Measurements from ENCODE around the gene GUK1. TPM values are rescaled to one million over a fixed set of nuclear protein-coding genes. Genes with fewer than 3 reads are reported as not detected.

The GUK1 gene
- total and polyA plus RNA-seq, 4 donors, result 158 to 476 (median 307) TPM

- Histone ChIP-seq H3K4me1 (ENCODE audit: control insufficient read depth in 5 of 5, insufficient read depth in 5 of 5, low read length in 5 of 5) (peaks cover 0 to 31% (median 6%) of the 10 kb centered on the region in 5 donors), H3K9me3 (ENCODE audit: control insufficient read depth in 4 of 4, insufficient read depth in 3 of 4, low read length in 3 of 4) (no peaks in the 10 kb centered on the region), H3K9ac (ENCODE audit: insufficient read depth in 1 of 2, low read length in 2 of 2) (peak overlapping the region in 1 of 2 donors; percentile 39), H3K27ac (ENCODE audit: low read depth in 1 of 2, low read length in 1 of 2) (peak overlapping the region; percentile 96 to 99), H3K36me3 (ENCODE audit: control insufficient read depth in 4 of 4, insufficient read depth in 4 of 4, low read length in 4 of 4) (peaks cover 0 to 24% (median 2%) of the 10 kb centered on the region in 4 donors), H3K4me3 (peak overlapping the region; percentile 89), H3K27me3 (ENCODE audit: control insufficient read depth in 3 of 3, insufficient read depth in 3 of 3, low read length in 2 of 3) (no peaks in the 10 kb centered on the region)
- ATAC-seq (ENCODE audit: insufficient read depth, low FRiP score), result no peak
- TF ChIP-seq CTCF (IDR thresholded peaks at IDR 0.05; ENCODE audit: control extremely low read depth, extremely low read depth), result no peak
- WGBS, 2 donors, result 36 to 55% methylated on average over 27 of the region's 27 CpGs
- DNase-seq, result no peak
These were observed 1.4 kb downstream of the GUK1 start for GRCh38 chr1:228141226-228142044.

- Histone ChIP-seq H3K4me3 (peak overlapping the region; percentile 89), H3K36me3 (ENCODE audit: control insufficient read depth in 4 of 4, insufficient read depth in 4 of 4, low read length in 4 of 4) (peaks cover 0 to 32% (median 3%) of the 10 kb centered on the region in 4 donors), H3K27me3 (ENCODE audit: control insufficient read depth in 3 of 3, insufficient read depth in 3 of 3, low read length in 2 of 3) (no peaks in the 10 kb centered on the region), H3K4me1 (ENCODE audit: control insufficient read depth in 5 of 5, insufficient read depth in 5 of 5, low read length in 5 of 5) (peaks cover 0 to 32% (median 6%) of the 10 kb centered on the region in 5 donors), H3K9me3 (ENCODE audit: control insufficient read depth in 4 of 4, insufficient read depth in 3 of 4, low read length in 3 of 4) (no peaks in the 10 kb centered on the region), H3K9ac (ENCODE audit: insufficient read depth in 1 of 2, low read length in 2 of 2) (no peak overlapping the region), H3K27ac (ENCODE audit: low read depth in 1 of 2, low read length in 1 of 2) (peak overlapping the region in 1 of 2 donors; percentile 79)
- no peak for DNase-seq
- ATAC-seq (ENCODE audit: insufficient read depth, low FRiP score), result no peak
- 74 to 79% methylated on average over 16 of the region's 16 CpGs for WGBS, 2 donors
- TF ChIP-seq CTCF (IDR thresholded peaks at IDR 0.05; ENCODE audit: control extremely low read depth, extremely low read depth), result no peak
These were observed 2.1 kb downstream of the GUK1 start for GRCh38 chr1:228142155-228142691.

GRCh38 chr1:228142701-228143136, 2.6 kb downstream of the GUK1 start:
- no peak overlapping the region for H3K9ac ChIP-seq (ENCODE audit: insufficient read depth in 1 of 2, low read length in 2 of 2)
- ATAC-seq (ENCODE audit: insufficient read depth, low FRiP score) (no peak), DNase-seq (no peak)
- H3K9me3 ChIP-seq (ENCODE audit: control insufficient read depth in 4 of 4, insufficient read depth in 3 of 4, low read length in 3 of 4), result no peaks in the 10 kb centered on the region
- peak overlapping the region in 1 of 2 donors; percentile 79 for H3K27ac ChIP-seq (ENCODE audit: low read depth in 1 of 2, low read length in 1 of 2)
- WGBS, 2 donors, result 75 to 80% methylated on average over 11 of the region's 11 CpGs
- H3K36me3 ChIP-seq (ENCODE audit: control insufficient read depth in 4 of 4, insufficient read depth in 4 of 4, low read length in 4 of 4), result peaks cover 0 to 37% (median 3%) of the 10 kb centered on the region in 4 donors
- no peak overlapping the region for H3K4me3 ChIP-seq
- H3K4me1 ChIP-seq (ENCODE audit: control insufficient read depth in 5 of 5, insufficient read depth in 5 of 5, low read length in 5 of 5), result peaks cover 0 to 36% (median 6%) of the 10 kb centered on the region in 5 donors
- no peak for TF ChIP-seq CTCF (IDR thresholded peaks at IDR 0.05; ENCODE audit: control extremely low read depth, extremely low read depth)
- H3K27me3 ChIP-seq (ENCODE audit: control insufficient read depth in 3 of 3, insufficient read depth in 3 of 3, low read length in 2 of 3), result no peaks in the 10 kb centered on the region
